Cardiac fibroblast (primary cell): Measurements from ENCODE around the gene EFL1.
A peak's percentile ranks its signal among the peaks of the same experiment; 100 is the strongest.
"Not testable (repeated sequence)": the region's sequence is repeated elsewhere in the genome, so short reads cannot be mapped to it uniquely, and the experiment has no call there.

Source experiments
- DNase-seq, 2 donors: peaks; one replicate each; pipeline versions ENCODE4 v3.0.0 to v3.0.0-alpha.2; 2010; ENCODE audit warnings: low read depth in 2 of 2
- H3K4me3 ChIP-seq, 2 donors: replicated peaks in 1 of 2; 1 replicate in 1 of 2; 2 replicates in 1 of 2; pipeline ENCODE4 v1.5.1; 2011; ENCODE audit warnings: low read depth in 2 of 2, low read length in 2 of 2, mild to moderate bottlenecking in 2 of 2, moderate library complexity in 1 of 2
- TF ChIP-seq, protein P1 (sequence below): IDR thresholded peaks from one replicate; pipeline ENCODE4 v1.5.1; 2011; ENCODE audit warnings: low read depth, mild to moderate bottlenecking, low read length, inconsistent platforms

EFL1 gene

DNA sequence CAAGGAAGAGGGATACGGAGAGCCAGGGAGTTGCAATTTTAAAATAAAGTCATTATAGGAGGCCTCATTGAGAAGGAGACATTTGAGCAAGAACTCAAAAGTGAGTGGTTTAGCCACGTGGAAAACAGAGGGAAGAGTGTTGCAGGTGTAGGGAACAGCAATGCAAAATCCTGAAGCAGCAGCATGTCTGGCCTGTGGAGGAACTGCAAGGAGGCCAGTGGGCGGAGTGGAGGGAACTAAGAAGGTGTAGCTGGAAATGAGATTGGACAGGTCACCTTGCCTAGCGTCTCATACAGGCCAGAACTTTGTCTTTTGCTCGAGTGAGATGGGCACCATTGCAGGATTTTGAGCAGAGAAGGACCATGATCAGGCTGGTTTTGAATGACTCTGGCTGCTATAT lies 35.0 kb upstream of the EFL1 start:
- no peak overlapping the region for H3K4me3 ChIP-seq
- DNase-seq, result no peak
- TF ChIP-seq, protein P1, sequence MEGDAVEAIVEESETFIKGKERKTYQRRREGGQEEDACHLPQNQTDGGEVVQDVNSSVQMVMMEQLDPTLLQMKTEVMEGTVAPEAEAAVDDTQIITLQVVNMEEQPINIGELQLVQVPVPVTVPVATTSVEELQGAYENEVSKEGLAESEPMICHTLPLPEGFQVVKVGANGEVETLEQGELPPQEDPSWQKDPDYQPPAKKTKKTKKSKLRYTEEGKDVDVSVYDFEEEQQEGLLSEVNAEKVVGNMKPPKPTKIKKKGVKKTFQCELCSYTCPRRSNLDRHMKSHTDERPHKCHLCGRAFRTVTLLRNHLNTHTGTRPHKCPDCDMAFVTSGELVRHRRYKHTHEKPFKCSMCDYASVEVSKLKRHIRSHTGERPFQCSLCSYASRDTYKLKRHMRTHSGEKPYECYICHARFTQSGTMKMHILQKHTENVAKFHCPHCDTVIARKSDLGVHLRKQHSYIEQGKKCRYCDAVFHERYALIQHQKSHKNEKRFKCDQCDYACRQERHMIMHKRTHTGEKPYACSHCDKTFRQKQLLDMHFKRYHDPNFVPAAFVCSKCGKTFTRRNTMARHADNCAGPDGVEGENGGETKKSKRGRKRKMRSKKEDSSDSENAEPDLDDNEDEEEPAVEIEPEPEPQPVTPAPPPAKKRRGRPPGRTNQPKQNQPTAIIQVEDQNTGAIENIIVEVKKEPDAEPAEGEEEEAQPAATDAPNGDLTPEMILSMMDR, result no peak

DNA sequence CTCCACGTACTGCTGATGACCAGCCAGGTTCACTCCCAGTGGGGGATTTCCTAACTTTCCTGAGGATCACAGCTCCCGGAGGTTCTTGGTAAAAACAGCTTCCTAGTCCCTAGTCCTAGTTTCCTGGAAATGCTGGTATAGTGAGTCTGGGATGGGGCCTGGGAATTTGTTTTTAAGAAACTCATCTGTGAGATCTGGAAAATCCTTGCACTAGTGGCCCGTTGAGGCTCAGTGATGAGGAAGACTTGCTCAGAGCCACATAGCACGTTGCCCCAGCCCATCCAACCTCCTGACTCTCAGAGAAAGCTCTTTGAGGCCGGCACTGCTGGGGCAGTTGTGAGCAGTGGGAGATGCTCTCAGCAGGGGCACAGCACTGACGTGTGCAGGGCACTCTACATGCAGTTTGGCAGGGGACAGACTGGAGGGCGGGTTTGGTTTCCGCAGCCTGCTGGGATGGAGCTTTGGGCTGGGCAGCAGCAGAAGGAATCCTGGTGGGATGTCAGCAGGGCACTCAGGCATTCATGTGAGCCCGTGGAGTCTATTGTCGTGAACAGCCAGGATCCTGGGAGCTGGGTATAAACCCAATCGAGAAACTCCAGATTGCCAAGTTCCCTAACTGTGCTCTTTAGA lies 31.6 kb upstream of the EFL1 start:
- DNase-seq, result peak in 1 of 2 donors; percentile 2
- no peak overlapping the region for H3K4me3 ChIP-seq
- TF ChIP-seq, protein P1, result no peak

DNA sequence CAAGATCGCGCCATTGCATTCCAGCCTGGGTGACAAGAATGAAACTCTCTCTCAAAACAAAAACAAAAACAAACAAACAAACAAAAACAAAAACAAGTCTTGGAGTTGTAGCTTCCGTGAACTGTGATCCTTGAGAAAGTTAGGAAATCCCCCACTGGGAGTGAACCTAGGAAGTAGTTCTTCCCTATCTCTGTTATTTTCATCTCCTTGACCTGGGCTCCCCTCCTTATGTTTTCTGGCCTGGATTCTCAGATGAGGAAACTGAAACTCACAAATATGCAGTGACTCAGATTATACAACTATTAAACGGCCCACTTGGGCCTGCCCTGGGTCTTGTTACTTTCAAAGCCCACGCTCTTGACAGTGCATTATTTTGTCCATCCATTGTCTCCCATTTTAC lies 29.7 kb upstream of the EFL1 start:
- TF ChIP-seq, protein P1, result no peak
- H3K4me3 ChIP-seq, result no peak overlapping the region
- DNase-seq, result peak in 1 of 2 donors; percentile 10

DNA sequence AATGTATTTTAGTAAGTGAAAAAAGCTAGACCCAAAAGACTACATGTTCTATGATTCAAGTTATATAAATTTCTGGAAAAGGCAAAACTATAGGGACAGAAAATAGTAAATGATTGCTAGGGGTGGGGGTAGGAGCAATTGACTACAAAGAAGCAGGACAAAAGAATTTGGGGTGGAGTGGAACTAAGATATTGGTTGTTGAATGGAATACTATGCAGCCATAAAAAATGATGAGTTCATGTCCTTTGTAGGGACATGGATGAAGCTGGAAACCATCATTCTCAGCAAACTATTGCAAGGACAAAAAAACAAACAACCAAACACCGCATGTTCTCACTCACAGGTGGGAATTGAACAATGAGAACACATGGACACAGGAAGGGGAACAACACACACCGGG lies 25.7 kb upstream of the EFL1 start:
- H3K4me3 ChIP-seq, DNase-seq: not testable (repeated sequence)

DNA sequence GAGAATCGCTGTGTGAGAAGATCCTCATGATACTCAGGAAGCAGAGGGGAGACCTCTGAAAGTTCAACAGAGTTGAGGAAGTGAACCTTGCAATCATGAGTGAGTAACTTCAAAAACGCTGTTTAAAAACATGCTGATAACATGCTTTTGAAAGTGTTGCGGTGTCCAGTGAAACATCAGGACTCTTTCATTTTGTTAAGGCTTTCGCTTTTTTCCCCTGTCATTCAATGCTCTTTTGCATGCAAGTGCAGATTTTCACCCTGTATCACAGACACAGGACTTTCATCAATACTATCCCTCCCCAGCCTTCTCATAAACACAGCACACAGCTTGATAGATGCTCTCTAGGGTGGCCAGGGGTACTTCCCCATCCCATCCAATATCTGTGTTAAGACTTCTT lies 23.9 kb upstream of the EFL1 start:
- not testable (repeated sequence) for DNase-seq, H3K4me3 ChIP-seq

DNA sequence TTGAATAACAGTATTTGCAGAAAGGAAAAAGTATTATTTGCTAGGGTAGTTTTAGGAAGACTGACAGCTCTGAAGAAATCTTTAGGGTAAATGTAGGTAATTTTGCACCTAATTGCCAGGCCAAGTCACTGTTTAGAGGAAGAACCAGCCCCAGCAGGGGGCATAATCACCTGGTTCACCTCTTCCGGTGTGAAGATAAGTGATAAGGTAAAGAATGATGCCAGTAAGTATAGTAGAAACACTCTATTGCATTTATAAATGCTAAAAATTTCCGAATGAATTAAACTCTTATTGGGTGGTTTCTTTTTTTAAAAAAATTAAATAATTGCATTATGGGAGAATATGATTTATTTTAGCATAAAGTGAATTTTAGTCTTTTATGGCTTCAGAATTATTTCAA lies 21.8 kb upstream of the EFL1 start:
- not testable (repeated sequence) for H3K4me3 ChIP-seq, DNase-seq

GRCh38 chr15:82282386-82282785 lies 19.9 kb upstream of the EFL1 start:
- not testable (repeated sequence) for DNase-seq, H3K4me3 ChIP-seq

DNA sequence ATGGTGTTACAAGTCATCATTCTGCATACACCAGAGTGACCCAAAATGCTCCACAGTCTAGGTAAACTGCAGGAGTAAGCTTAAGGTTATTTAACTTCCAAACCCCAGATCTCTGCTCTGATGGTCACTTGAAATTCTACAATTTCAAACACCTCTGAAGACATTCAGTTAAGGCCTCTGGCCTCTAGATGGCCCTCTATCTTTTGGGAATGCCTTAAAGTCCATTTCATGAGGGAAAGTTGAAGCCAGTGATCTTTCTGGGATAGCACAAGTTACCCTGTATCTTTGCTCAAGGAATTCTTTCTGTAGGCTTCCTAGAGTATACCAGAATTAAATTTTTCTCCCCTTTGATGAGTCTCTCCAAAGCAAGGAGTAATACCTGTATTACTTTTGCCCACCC lies 18.7 kb upstream of the EFL1 start:
- TF ChIP-seq, protein P1, result peak; percentile 15
- DNase-seq, H3K4me3 ChIP-seq: not testable (repeated sequence)

GRCh38 chr15:82275410-82275809 lies 12.9 kb upstream of the EFL1 start:
- no peak overlapping the region for H3K4me3 ChIP-seq
- TF ChIP-seq, protein P1, result no peak
- DNase-seq, result no peak
